Retinal pigment epithelial cell (primary cell): ENCODE data around the gene SCAF4.

Source experiments
- DNase-seq: peaks from one replicate; pipeline ENCODE4 v3.0.0-alpha.2; 2010; ENCODE audit warnings: low read depth
- H3K4me3 ChIP-seq: 2 replicates; pipeline ENCODE4 v1.5.1; 2011; ENCODE audit warnings: mild to moderate bottlenecking, low read length, control low read depth, moderate library complexity
- TF ChIP-seq, protein P1 (sequence below): conservative IDR thresholded peaks from 2 replicates; pipeline ENCODE4 v1.5.1; 2011; ENCODE audit warnings: low read depth, low read length, control low read depth, inconsistent platforms

The SCAF4 gene

DNA sequence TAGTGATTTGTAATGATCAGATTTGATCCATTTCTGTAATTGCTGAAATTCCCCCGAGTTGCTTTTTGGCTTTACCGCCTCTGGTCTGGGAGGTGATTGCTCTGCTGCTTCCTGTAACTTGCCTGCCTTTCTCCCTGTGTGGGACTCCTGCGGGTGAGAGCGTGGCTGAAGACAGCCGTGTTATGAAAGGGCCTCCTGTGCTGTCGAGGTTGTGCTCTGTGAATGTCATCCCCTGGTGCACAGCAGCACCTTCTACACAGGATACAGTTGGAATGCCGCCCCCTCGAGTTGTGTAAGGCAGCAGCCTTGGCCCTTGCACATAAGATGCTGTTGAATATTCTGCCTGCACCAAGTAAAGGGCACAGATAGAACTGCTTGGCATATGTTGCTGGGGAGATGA is 66.5 kb downstream of the SCAF4 start:
- H3K4me3 ChIP-seq = no peak overlapping the region
- no peak for DNase-seq
- TF ChIP-seq, protein P1, sequence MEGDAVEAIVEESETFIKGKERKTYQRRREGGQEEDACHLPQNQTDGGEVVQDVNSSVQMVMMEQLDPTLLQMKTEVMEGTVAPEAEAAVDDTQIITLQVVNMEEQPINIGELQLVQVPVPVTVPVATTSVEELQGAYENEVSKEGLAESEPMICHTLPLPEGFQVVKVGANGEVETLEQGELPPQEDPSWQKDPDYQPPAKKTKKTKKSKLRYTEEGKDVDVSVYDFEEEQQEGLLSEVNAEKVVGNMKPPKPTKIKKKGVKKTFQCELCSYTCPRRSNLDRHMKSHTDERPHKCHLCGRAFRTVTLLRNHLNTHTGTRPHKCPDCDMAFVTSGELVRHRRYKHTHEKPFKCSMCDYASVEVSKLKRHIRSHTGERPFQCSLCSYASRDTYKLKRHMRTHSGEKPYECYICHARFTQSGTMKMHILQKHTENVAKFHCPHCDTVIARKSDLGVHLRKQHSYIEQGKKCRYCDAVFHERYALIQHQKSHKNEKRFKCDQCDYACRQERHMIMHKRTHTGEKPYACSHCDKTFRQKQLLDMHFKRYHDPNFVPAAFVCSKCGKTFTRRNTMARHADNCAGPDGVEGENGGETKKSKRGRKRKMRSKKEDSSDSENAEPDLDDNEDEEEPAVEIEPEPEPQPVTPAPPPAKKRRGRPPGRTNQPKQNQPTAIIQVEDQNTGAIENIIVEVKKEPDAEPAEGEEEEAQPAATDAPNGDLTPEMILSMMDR = no peak

DNA sequence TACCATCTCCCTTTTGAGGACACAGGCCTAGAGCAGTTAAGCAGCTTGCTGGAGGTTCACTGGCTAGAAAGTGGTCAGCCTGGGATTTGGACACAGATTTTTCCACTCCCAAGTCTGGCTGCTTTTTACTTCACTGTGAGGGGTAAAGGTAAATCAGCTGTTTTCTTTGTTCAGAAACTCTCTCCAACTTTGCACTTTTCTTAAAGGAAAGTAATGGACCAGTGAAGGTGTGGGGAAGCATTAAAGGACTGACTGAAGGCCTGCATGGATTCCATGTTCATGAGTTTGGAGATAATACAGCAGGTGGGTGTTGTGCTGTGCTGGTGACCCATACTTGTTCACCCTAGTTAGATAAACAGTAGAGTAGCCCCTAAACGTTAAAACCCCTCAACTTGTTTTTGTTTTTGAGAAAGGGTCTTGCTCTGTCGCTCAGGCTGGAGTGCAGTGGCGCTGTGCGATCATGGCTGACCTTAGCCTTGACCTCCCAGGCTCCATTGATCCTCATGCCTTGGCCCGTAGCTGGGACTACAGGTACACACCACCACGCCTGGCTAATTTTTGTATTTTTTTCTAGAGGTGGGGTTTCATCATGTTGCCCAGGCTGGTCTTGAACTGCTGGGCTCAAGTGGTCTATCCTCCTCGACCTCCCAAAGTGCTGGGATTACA is 68.2 kb downstream of the SCAF4 start:
- DNase-seq = no peak
- H3K4me3 ChIP-seq = no peak overlapping the region
- TF ChIP-seq, protein P1 = no peak

DNA sequence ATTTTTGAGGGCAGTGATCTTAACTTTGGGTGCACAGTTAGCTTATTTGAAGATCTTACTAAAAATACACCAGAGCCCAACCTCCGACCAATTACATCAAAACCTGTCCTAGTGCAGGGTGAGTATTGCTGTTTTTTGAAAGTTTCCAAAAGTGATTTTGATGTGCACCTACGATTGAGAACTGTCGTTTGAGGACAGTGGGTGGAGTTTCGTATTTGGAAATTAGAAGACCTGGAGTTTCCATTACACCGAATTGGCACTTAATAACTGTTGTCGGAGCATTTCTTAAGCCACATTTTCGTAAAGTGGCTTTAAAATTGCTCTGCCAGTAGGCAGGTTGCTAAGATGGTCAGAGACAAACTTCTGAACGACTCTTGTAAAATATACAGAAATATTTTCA is 71.3 kb downstream of the SCAF4 start:
- TF ChIP-seq, protein P1 = no peak
- H3K4me3 ChIP-seq = peak overlapping the region; percentile 75

DNA sequence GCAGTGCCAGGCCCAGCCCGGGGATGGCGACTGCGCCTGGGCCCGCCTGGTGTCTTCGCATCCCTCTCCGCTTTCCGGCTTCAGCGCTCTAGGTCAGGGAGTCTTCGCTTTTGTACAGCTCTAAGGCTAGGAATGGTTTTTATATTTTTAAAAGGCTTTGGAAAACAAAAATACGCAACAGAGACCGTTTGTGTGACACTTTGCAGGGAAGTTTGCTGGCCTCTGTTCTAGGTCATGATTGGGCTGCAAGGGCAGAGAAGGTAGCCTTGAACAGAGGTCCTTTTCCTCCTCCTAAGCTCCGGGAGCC is 71.7 kb downstream of the SCAF4 start:
- H3K4me3 ChIP-seq = peak overlapping the region; percentile 75
- TF ChIP-seq, protein P1 = no peak
- no peak for DNase-seq

More for the DNA sequence above, 71.3 kb downstream of the SCAF4 start:
- DNase-seq = no peak

DNA sequence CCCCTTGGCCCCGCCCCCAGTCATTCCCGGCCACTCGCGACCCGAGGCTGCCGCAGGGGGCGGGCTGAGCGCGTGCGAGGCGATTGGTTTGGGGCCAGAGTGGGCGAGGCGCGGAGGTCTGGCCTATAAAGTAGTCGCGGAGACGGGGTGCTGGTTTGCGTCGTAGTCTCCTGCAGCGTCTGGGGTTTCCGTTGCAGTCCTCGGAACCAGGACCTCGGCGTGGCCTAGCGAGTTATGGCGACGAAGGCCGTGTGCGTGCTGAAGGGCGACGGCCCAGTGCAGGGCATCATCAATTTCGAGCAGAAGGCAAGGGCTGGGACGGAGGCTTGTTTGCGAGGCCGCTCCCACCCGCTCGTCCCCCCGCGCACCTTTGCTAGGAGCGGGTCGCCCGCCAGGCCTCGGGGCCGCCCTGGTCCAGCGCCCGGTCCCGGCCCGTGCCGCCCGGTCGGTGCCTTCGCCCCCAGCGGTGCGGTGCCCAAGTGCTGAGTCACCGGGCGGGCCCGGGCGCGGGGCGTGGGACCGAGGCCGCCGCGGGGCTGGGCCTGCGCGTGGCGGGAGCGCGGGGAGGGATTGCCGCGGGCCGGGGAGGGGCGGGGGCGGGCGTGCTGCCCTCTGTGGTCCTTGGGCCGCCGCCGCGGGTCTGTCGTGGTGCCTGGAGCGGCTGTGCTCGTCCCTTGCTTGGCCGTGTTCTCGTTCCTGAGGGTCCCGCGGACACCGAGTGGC is 72.2 kb downstream of the SCAF4 start, which contains the start of gene SOD1:
TSS of gene SOD1 (plus strand) at position 158 of the 723 bp plus-strand sequence. CDS start at position 235, 77 bp downstream.
- H3K4me3 ChIP-seq = peak within 1 kb of the TSS; percentile 75
- DNase-seq = peak; percentile 62
- TF ChIP-seq, protein P1 = no peak

DNA sequence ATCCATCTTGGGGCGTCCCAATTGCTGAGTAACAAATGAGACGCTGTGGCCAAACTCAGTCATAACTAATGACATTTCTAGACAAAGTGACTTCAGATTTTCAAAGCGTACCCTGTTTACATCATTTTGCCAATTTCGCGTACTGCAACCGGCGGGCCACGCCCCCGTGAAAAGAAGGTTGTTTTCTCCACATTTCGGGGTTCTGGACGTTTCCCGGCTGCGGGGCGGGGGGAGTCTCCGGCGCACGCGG is 72.7 kb downstream of the SCAF4 start:
- peak overlapping the region; percentile 75 for H3K4me3 ChIP-seq
- DNase-seq = no peak
- TF ChIP-seq, protein P1 = no peak

DNA sequence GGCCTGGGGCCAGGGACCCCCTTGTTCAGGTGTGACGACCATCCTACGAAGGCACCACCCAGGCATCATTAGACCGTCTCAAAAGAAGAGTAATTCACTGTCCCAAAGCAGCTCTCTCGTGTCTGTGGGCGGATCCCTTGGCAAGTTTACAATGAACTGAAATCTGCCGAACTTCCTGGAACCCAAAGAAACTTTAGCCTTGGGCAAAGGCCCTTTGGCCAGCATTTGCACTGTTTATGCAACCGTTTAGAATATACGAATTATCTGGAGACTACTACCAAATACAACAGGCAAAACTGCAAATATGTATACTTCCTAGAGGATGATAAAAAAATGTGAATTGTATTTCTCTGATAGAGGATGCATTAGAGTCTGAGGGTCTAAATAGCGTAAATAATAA is 73.9 kb downstream of the SCAF4 start:
- no peak for DNase-seq
- no peak overlapping the region for H3K4me3 ChIP-seq
- TF ChIP-seq, protein P1 = no peak
